H9 (cell line): Measurements from ENCODE around the gene CD300LG. TPM values are rescaled to one million over a fixed set of nuclear protein-coding genes. Genes with fewer than 3 reads are reported as not detected.

Source experiments
- DNase-seq: peaks from one replicate; pipeline ENCODE4 v3.0.0-alpha.2; 2017
- H2AFZ ChIP-seq: one replicate; pipeline ENCODE4 v1.6.1; 2013; ENCODE audit warnings: mild to moderate bottlenecking, low read length, control low read depth, moderate library complexity
- H2AK5ac ChIP-seq: 2 replicates; pipeline ENCODE4 v1.6.1; 2013; ENCODE audit warnings: low read length, control low read depth, mixed read lengths; ENCODE audit not compliant: insufficient read length
- H2BK120ac ChIP-seq: one replicate; pipeline ENCODE4 v1.6.1; 2013; ENCODE audit warnings: low read depth, mild to moderate bottlenecking, low read length, control low read depth, inconsistent platforms; ENCODE audit not compliant: poor library complexity, severe bottlenecking
- H2BK12ac ChIP-seq: 2 replicates; pipeline ENCODE4 v1.6.1; 2013; ENCODE audit warnings: low read length, control low read depth, mixed read lengths, low read depth; ENCODE audit not compliant: insufficient read length
- H2BK15ac ChIP-seq: 2 replicates; pipeline ENCODE4 v1.6.1; 2013; ENCODE audit warnings: low read depth, low read length, control low read depth
- H2BK20ac ChIP-seq: one replicate; pipeline ENCODE4 v1.6.1; 2013; ENCODE audit warnings: low read depth, mild to moderate bottlenecking, low read length, control low read depth, inconsistent platforms; ENCODE audit not compliant: poor library complexity, severe bottlenecking
- H2BK5ac ChIP-seq: 2 replicates; pipeline ENCODE4 v1.6.1; 2013; ENCODE audit warnings: low read length, control low read depth, mixed read lengths; ENCODE audit not compliant: insufficient read length
- H3K14ac ChIP-seq: 2 replicates; pipeline ENCODE4 v1.6.1; 2013; ENCODE audit warnings: low read length, control low read depth; ENCODE audit not compliant: insufficient read depth
- H3K18ac ChIP-seq: 2 replicates; pipeline ENCODE4 v1.6.1; 2013; ENCODE audit warnings: low read depth, mild to moderate bottlenecking, mixed read lengths, low read length, control low read depth; ENCODE audit not compliant: insufficient read length
- H3K23ac ChIP-seq: 2 replicates; pipeline ENCODE4 v1.6.1; 2013; ENCODE audit warnings: low read length, control low read depth, mixed read lengths, low read depth; ENCODE audit not compliant: insufficient read length
- H3K23me2 ChIP-seq: 2 replicates; pipeline ENCODE4 v1.6.1; 2013; ENCODE audit warnings: low read depth, mild to moderate bottlenecking, mixed read lengths, low read length, control low read depth; ENCODE audit not compliant: insufficient read length, poor library complexity, severe bottlenecking
- H3K27ac ChIP-seq: 2 replicates; pipeline ENCODE4 v1.5.1; 2013; ENCODE audit warnings: low read length, control low read depth, mixed read lengths, low read depth; ENCODE audit not compliant: insufficient read length
- H3K27me3 ChIP-seq: 2 replicates; pipeline ENCODE4 v1.6.1; 2013; ENCODE audit warnings: low read length, control low read depth, inconsistent platforms; ENCODE audit not compliant: insufficient read depth
- H3K4ac ChIP-seq: 2 replicates; pipeline ENCODE4 v1.6.1; 2013; ENCODE audit warnings: low read depth, mild to moderate bottlenecking, control low read depth, inconsistent platforms, low read length, moderate library complexity
- H3K4me1 ChIP-seq: 2 replicates; pipeline ENCODE4 v1.6.1; 2013; ENCODE audit warnings: low read length, control low read depth, inconsistent platforms; ENCODE audit not compliant: insufficient read depth
- H3K4me2 ChIP-seq: 2 replicates; pipeline ENCODE4 v1.6.1; 2013; ENCODE audit warnings: low read length, control low read depth, mixed read lengths; ENCODE audit not compliant: insufficient read length, insufficient read depth
- H3K56ac ChIP-seq: 2 replicates; pipeline ENCODE4 v1.6.1; 2013; ENCODE audit warnings: low read depth, mild to moderate bottlenecking, mixed read lengths, low read length, control low read depth; ENCODE audit not compliant: insufficient read length
- H3K79me1 ChIP-seq: 2 replicates; pipeline ENCODE4 v1.6.1; 2013; ENCODE audit warnings: low read depth, mild to moderate bottlenecking, moderate library complexity, low read length, control low read depth, inconsistent platforms; ENCODE audit not compliant: insufficient read depth, poor library complexity, severe bottlenecking
- H3K79me2 ChIP-seq: 2 replicates; pipeline ENCODE4 v1.6.1; 2013; ENCODE audit warnings: low read length, control low read depth, inconsistent platforms; ENCODE audit not compliant: insufficient read depth
- H3K9ac ChIP-seq: 2 replicates; pipeline ENCODE4 v1.6.1; 2013; ENCODE audit warnings: low read length, control low read depth, mixed read lengths; ENCODE audit not compliant: insufficient read length; ENCODE audit errors: extremely low read depth
- H3K9me3 ChIP-seq: one replicate; pipeline ENCODE4 v1.6.1; 2013; ENCODE audit warnings: low read depth, low read length, inconsistent platforms; ENCODE audit not compliant: control insufficient read depth
- H3T11ph ChIP-seq: one replicate; pipeline ENCODE4 v1.6.1; 2013; ENCODE audit warnings: mild to moderate bottlenecking, low read length, control low read depth, inconsistent platforms
- H4K20me1 ChIP-seq: one replicate; pipeline ENCODE4 v1.6.1; 2013; ENCODE audit not compliant: control insufficient read depth, insufficient read length, insufficient read depth
- H4K5ac ChIP-seq: 2 replicates; pipeline ENCODE4 v1.6.1; 2013; ENCODE audit warnings: low read depth, mild to moderate bottlenecking, mixed read lengths, low read length, control low read depth; ENCODE audit not compliant: insufficient read length
- H4K8ac ChIP-seq: replicated peaks from 2 replicates; pipeline ENCODE4 v1.6.1; 2013; ENCODE audit warnings: low read length, control low read depth, mixed read lengths, low read depth; ENCODE audit not compliant: insufficient read length
- H4K91ac ChIP-seq: 2 replicates; pipeline ENCODE4 v1.6.1; 2013; ENCODE audit warnings: low read depth, mild to moderate bottlenecking, moderate library complexity, mixed read lengths, low read length, control low read depth; ENCODE audit not compliant: insufficient read length
- H3K27ac Mint-ChIP-seq, 3 experiments: 2 replicates in 2 of 3; 3 replicates in 1 of 3; pipeline ENCODE4 v1.8.0; 2020 to 2021; ENCODE audit warnings: mixed read lengths in 3 of 3, mild to moderate bottlenecking in 1 of 3, moderate library complexity in 1 of 3
- H3K27me3 Mint-ChIP-seq: 2 replicates; pipeline ENCODE4 v1.8.0; 2021; ENCODE audit warnings: low read depth, mild to moderate bottlenecking, moderate library complexity, mixed read lengths
- H3K36me3 Mint-ChIP-seq, 3 experiments: 2 replicates in 2 of 3; 3 replicates in 1 of 3; pipeline ENCODE4 v1.8.0; 2020 to 2021; ENCODE audit warnings: low read depth in 3 of 3, mixed read lengths in 3 of 3; ENCODE audit not compliant: insufficient read depth in 1 of 3
- H3K4me1 Mint-ChIP-seq, 2 experiments: 2 replicates each; pipeline ENCODE4 v1.8.0; 2020; ENCODE audit warnings: mixed read lengths in 2 of 2
- H3K4me3 Mint-ChIP-seq, 2 experiments: 2 replicates in 1 of 2; 3 replicates in 1 of 2; pipeline ENCODE4 v1.8.0; 2020 to 2021; ENCODE audit warnings: mild to moderate bottlenecking in 2 of 2, mixed read lengths in 2 of 2, moderate library complexity in 1 of 2
- H3K9me3 Mint-ChIP-seq, 2 experiments: 2 replicates in 1 of 2; 3 replicates in 1 of 2; pipeline ENCODE4 v1.8.0; 2020; ENCODE audit warnings: mild to moderate bottlenecking in 2 of 2, mixed read lengths in 2 of 2, moderate library complexity in 1 of 2
- CTCF ChIP-seq: fragments of 200-600 bp; sonication (generic); conservative IDR thresholded peaks from 3 replicates; pipeline ENCODE4 v1.8.0; 2021; ENCODE audit warnings: antibody characterized with exemption, mild to moderate bottlenecking
- WGBS: extraction: QIAGEN DNeasy Blood & Tissue Kit; methylation state at CpG from one replicate; pipeline ENCODE4 v1.1.7; 2013; ENCODE audit warnings: missing lambda C conversion rate, low lambda C conversion rate, mixed read lengths; ENCODE audit not compliant: insufficient read length; ENCODE audit errors: extremely low coverage; 5-methylcytosine and 5-hydroxymethylcytosine counted together
- total RNA-seq: library from RNA; stranded (reverse); gene quantifications from 2 replicates; pipeline ENCODE4 v1.2.1, GENCODE V29; 2021

CD300LG gene
- total RNA-seq, 1 experiment from 2014 or later, result not detected

GRCh38 chr17:43909537-43910231 is 62.7 kb downstream of the CD300LG start:
- no peak overlapping the region for H3K23ac ChIP-seq
- H3K79me1 ChIP-seq, result no peaks in the 10 kb centered on the region
- no peak for TF ChIP-seq CTCF
- no peaks in the 10 kb centered on the region for H3K27me3 ChIP-seq
- no peak overlapping the region for H2BK5ac ChIP-seq
- H3K4ac ChIP-seq, result no peak overlapping the region
- H2BK20ac ChIP-seq, result no peak overlapping the region
- no peak overlapping the region for H4K91ac ChIP-seq
- no peaks in the 10 kb centered on the region for H3K9me3 ChIP-seq
- H3K27me3 Mint-ChIP-seq, result peaks cover 51% of the 10 kb centered on the region
- H3K9ac ChIP-seq, result no peak overlapping the region
- H3K4me3 Mint-ChIP-seq, result no peak overlapping the region
- H3K79me2 ChIP-seq, result no peaks in the 10 kb centered on the region
- H4K5ac ChIP-seq, result no peak overlapping the region
- no peak overlapping the region for H2BK12ac ChIP-seq
- H3K27ac Mint-ChIP-seq, result no peak overlapping the region
- H4K8ac ChIP-seq, result no peak overlapping the region
- H3K14ac ChIP-seq, result no peak overlapping the region
- H2AFZ ChIP-seq, result no peak overlapping the region
- no peak overlapping the region for H2AK5ac ChIP-seq
- no peak overlapping the region for H3K56ac ChIP-seq
- no peaks in the 10 kb centered on the region; the same call in 1 of the 2 replicates for H3K4me1 ChIP-seq
- no peak for DNase-seq
- H2BK120ac ChIP-seq, result no peak overlapping the region
- no peak overlapping the region for H3K4me2 ChIP-seq
- no peak overlapping the region for H2BK15ac ChIP-seq
- no peak overlapping the region for H3T11ph ChIP-seq
- H3K27ac ChIP-seq, result no peak overlapping the region
- peaks cover 13 to 16% of the 10 kb centered on the region in 2 experiments for H3K4me1 Mint-ChIP-seq
- H3K36me3 Mint-ChIP-seq, result no peaks in the 10 kb centered on the region
- H3K23me2 ChIP-seq, result peaks cover 29% of the 10 kb centered on the region
- no CpG with 5 or more reads among the region's 7 CpGs for WGBS
- H3K18ac ChIP-seq, result no peak overlapping the region
- no peaks in the 10 kb centered on the region for H3K9me3 Mint-ChIP-seq
- H4K20me1 ChIP-seq, result no peaks in the 10 kb centered on the region
